Small intestine (tissue), 7 donors: ENCODE results near the gene YIF1A. TPM values are rescaled to one million over a fixed set of nuclear protein-coding genes. Genes with fewer than 3 reads are reported as not detected.
A peak's percentile ranks its signal among the peaks of the same experiment; 100 is the strongest.

Experiments used
- DNase-seq, 2 donors: peaks; one replicate each; pipeline versions ENCODE4 v3.0.0 to v3.0.0-alpha.2; 2013
- FAIRE-seq: peaks from 2 replicates; lab custom pipeline; 2012; peaks lifted over from hg19 to GRCh38; lab: Jason Lieb, UNC
- H3K27ac ChIP-seq, 3 donors: one replicate each; pipeline ENCODE4 v1.5.1; 2013; ENCODE audit warnings: low read length in 2 of 3, mild to moderate bottlenecking in 2 of 3, control low read depth in 1 of 3, inconsistent platforms in 1 of 3, low read depth in 1 of 3, moderate library complexity in 1 of 3
- H3K27me3 ChIP-seq, 3 donors: one replicate each; pipeline ENCODE4 v1.6.1; 2013; ENCODE audit warnings: low read length in 3 of 3, inconsistent platforms in 1 of 3; ENCODE audit not compliant: control insufficient read depth in 3 of 3, insufficient read depth in 3 of 3
- H3K36me3 ChIP-seq, 3 donors: one replicate each; pipeline ENCODE4 v1.6.1; 2013; ENCODE audit warnings: low read length in 3 of 3, inconsistent platforms in 1 of 3, low read depth in 1 of 3, mild to moderate bottlenecking in 1 of 3, moderate library complexity in 1 of 3; ENCODE audit not compliant: control insufficient read depth in 3 of 3, insufficient read depth in 2 of 3
- H3K4me1 ChIP-seq, 3 donors: one replicate each; pipeline ENCODE4 v1.6.1; 2013; ENCODE audit warnings: low read length in 2 of 3, inconsistent platforms in 1 of 3, low read depth in 1 of 3, mild to moderate bottlenecking in 1 of 3, moderate library complexity in 1 of 3; ENCODE audit not compliant: control insufficient read depth in 3 of 3, insufficient read depth in 2 of 3
- H3K4me3 ChIP-seq, 3 donors: one replicate each; pipeline ENCODE4 v1.5.1; 2013; ENCODE audit warnings: low read length in 3 of 3, control low read depth in 1 of 3, inconsistent platforms in 1 of 3, low read depth in 1 of 3, mild to moderate bottlenecking in 1 of 3, moderate library complexity in 1 of 3
- H3K9me3 ChIP-seq, 2 donors: one replicate each; pipeline ENCODE4 v1.6.1; 2013; ENCODE audit warnings: low read depth in 1 of 2, low read length in 1 of 2; ENCODE audit not compliant: control insufficient read depth in 2 of 2, insufficient read depth in 1 of 2
- WGBS, 3 donors: extraction: QIAGEN DNeasy Blood & Tissue Kit; methylation state at CpG; one replicate each; pipeline ENCODE4 v1.1.7; 2013; 5-methylcytosine and 5-hydroxymethylcytosine counted together
- polyA plus RNA-seq, 4 donors: library from polyadenylated mRNA; stranded (reverse) in 3 of 4; unstranded in 1 of 4; fragments of 200-250 nt in 3 of 4; fragments of 120-200 nt in 1 of 4; gene quantifications; one replicate each; pipeline versions ENCODE4 v1.2.1 to v1.2.3, GENCODE V29; 2013
- donor health status: healthy with polysubstance abuse.
- donor health status: control.
- donor health status: control.
- donor health status: Bipolar disorder and iron deficiency.
- donor health status: healthy.

YIF1A gene
- polyA plus RNA-seq, 4 donors: 102 to 144 (median 135) TPM

DNA sequence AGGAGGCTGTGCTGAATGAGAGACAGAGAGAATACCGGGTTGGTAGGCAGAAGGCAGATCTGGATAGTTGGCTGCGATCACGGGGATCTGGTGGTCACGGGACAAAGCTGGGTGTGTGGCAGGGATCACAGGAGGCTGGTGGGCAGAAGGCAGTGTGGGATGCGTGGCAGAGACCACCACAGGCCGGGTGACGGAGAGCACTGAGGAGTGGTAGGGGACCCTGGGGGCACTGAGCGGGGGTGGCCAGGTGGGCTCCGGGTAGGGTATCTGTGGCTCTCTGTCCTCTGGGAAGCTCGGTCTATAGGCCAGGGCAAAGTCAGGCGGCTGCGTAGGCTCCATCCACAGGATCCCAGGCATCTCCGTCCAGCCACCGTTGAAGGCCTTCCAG lies 26.5 kb upstream of the YIF1A start:
- peaks cover 0 to 3% of the 10 kb centered on the region in 2 donors for H3K9me3 ChIP-seq
- H3K4me3 ChIP-seq: peak overlapping the region in 1 of 3 donors; percentile 50
- DNase-seq (no peak), FAIRE-seq (no peak)
- 79 to 86% (median 81%) methylated on average over 13 to 14 of the region's 14 CpGs for WGBS, 3 donors
- H3K4me1 ChIP-seq: peaks cover 2 to 42% (median 3%) of the 10 kb centered on the region in 3 donors
- no peaks in the 10 kb centered on the region for H3K27me3 ChIP-seq
- peak overlapping the region in 2 of 3 donors; percentile 19 to 53 for H3K27ac ChIP-seq
- H3K36me3 ChIP-seq: peaks cover 0 to 4% (median 0%) of the 10 kb centered on the region in 3 donors

- no peak for FAIRE-seq
- Histone ChIP-seq H3K4me1 (peaks cover 2 to 42% (median 3%) of the 10 kb centered on the region in 3 donors), H3K4me3 (peak overlapping the region in 1 of 3 donors; percentile 50), H3K36me3 (peaks cover 0 to 4% (median 0%) of the 10 kb centered on the region in 3 donors), H3K27me3 (no peaks in the 10 kb centered on the region), H3K9me3 (peaks cover 0 to 3% of the 10 kb centered on the region in 2 donors), H3K27ac (peak overlapping the region in 2 of 3 donors; percentile 91 to 98)
- 80 to 94% (median 86%) methylated on average over 17 of the region's 17 CpGs for WGBS, 3 donors
- DNase-seq: no peak
Observed at GRCh38 chr11:66314561-66315497, 25.9 kb upstream of the YIF1A start.

DNA sequence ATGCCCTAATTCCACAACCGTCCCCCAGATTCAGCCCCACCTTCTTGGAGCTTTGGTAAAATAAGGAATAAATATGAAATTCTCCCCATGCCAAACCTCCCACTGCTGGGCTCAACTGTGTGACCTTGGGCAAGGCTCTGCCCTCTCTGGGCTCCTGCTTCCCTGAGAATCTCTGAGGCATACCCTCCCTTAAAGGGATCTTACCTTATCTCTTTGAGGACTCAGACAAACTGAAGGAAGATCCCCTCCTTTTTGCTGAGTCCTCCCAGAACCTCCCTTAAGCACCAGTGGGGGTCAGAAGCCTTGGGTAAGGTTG lies 25.2 kb upstream of the YIF1A start:
- H3K4me3 ChIP-seq: peak overlapping the region in 1 of 3 donors; percentile 50
- no peaks in the 10 kb centered on the region for H3K9me3 ChIP-seq
- WGBS, 3 donors: 82 to 94% (median 86%) methylated on average over 1 of the region's 1 CpG
- no peaks in the 10 kb centered on the region for H3K27me3 ChIP-seq
- H3K4me1 ChIP-seq: peaks cover 2 to 42% (median 3%) of the 10 kb centered on the region in 3 donors
- FAIRE-seq (no peak), DNase-seq (no peak)
- peaks cover 0 to 4% (median 0%) of the 10 kb centered on the region in 3 donors for H3K36me3 ChIP-seq
- H3K27ac ChIP-seq: peak overlapping the region in 2 of 3 donors; percentile 91 to 98

GRCh38 chr11:66313321-66314185 lies 24.6 kb upstream of the YIF1A start:
- Histone ChIP-seq H3K9me3 (no peaks in the 10 kb centered on the region), H3K27ac (peak overlapping the region; percentile 68 to 98 (median 91)), H3K4me3 (peak overlapping the region; percentile 35 to 50 (median 37)), H3K36me3 (peaks cover 0 to 4% (median 0%) of the 10 kb centered on the region in 3 donors), H3K4me1 (peaks cover 2 to 36% (median 3%) of the 10 kb centered on the region in 3 donors), H3K27me3 (no peaks in the 10 kb centered on the region)
- DNase-seq (peak in 1 of 2 donors; percentile 61), FAIRE-seq (no peak)
- 38 to 53% (median 53%) methylated on average over 36 to 38 of the region's 38 CpGs for WGBS, 3 donors

- Histone ChIP-seq H3K27ac (peak overlapping the region; percentile 85 to 98 (median 91)), H3K27me3 (no peaks in the 10 kb centered on the region), H3K4me1 (peaks cover 2 to 28% (median 3%) of the 10 kb centered on the region in 3 donors), H3K4me3 (peak overlapping the region; percentile 35 to 69 (median 37)), H3K9me3 (no peaks in the 10 kb centered on the region), H3K36me3 (peaks cover 0 to 4% (median 0%) of the 10 kb centered on the region in 3 donors)
- FAIRE-seq (no peak), DNase-seq (peak; percentile 99)
- WGBS, 3 donors: 1 to 3% (median 2%) methylated on average over 47 to 52 of the region's 52 CpGs
Observed at GRCh38 chr11:66312549-66313320, 23.8 kb upstream of the YIF1A start.

DNA sequence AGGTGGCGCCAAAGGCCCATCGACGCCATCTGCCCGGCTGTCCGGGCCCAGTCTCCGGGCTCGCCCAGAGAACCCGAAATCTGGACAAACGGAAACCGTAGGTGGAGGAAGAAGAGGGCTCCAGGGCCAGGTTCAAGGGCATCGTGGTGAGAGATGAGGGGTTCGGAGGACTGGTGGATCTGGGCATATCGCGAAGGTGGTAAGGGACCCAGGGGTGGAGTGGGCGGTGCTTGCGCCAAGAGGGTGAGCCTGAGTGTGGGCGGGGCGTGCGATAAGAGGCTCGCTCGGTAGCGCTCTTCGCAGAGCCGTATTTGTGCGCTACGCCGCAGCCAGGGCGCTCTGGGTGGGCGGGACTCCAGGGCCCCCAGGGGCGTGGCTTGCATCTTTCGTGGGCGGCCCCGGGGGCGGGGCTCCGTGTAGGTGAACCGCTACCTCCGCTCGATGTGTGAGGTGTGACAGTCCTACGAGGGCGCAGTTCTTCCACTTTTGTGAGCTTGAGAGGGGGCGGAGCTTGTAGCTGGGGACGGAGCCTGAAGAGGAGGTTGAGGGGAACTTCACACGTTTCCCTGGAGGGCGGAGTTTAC lies 23.1 kb upstream of the YIF1A start:
- FAIRE-seq: no peak
- peak; percentile 91 to 97 for DNase-seq
- peaks cover 0 to 22% (median 2%) of the 10 kb centered on the region in 3 donors for H3K4me1 ChIP-seq
- H3K4me3 ChIP-seq: peak overlapping the region in 2 of 3 donors; percentile 25 to 69
- H3K27me3 ChIP-seq: no peaks in the 10 kb centered on the region
- H3K27ac ChIP-seq: peak overlapping the region; percentile 85 to 98 (median 86)
- H3K9me3 ChIP-seq: no peaks in the 10 kb centered on the region
- 0% methylated on average over 41 to 44 of the region's 44 CpGs for WGBS, 3 donors
- H3K36me3 ChIP-seq: peaks cover 0 to 4% (median 0%) of the 10 kb centered on the region in 3 donors

DNA sequence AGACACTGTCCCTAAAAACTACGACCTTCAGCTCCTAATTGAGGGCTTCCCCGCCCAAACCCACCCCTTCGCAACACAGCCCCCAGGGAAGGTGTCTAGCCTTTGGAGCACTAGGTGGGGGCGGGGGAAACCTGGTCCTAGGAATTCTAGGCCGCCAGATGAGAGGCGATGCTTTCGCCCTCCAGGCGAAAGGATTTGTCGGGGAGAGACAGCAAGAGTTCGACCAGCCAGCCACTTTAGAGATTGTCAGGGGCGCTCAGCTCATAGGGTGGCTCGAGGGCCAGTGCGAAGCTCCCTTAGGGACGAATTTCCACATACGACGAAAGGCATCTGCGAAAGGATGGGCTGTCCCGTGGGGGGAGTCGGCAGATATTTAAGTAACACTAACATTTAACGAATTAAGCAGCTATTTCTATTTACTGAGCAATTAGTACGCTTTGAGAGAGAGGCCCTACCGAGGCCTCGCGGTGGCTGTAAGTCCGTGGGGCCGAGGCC lies 22.6 kb upstream of the YIF1A start:
- Histone ChIP-seq H3K27me3 (no peaks in the 10 kb centered on the region), H3K9me3 (no peaks in the 10 kb centered on the region), H3K4me3 (peak overlapping the region in 2 of 3 donors; percentile 25 to 69), H3K4me1 (peaks cover 0 to 22% (median 2%) of the 10 kb centered on the region in 3 donors), H3K27ac (peak overlapping the region; percentile 85 to 98 (median 86)), H3K36me3 (peaks cover 0 to 4% (median 0%) of the 10 kb centered on the region in 3 donors)
- no peak for DNase-seq
- no peak for FAIRE-seq
- 32 to 41% (median 33%) methylated on average over 24 to 26 of the region's 26 CpGs for WGBS, 3 donors
